Mesodermal cell (in vitro differentiated cells): ENCODE measurements around the gene UPP1.

Source experiments
- H3K27ac ChIP-seq: 2 replicates; pipeline ENCODE4 v1.7.0; 2013; ENCODE audit warnings: mild to moderate bottlenecking, low read depth, low read length, moderate library complexity; ENCODE audit not compliant: severe bottlenecking
- H3K36me3 ChIP-seq: 2 replicates; pipeline ENCODE4 v1.7.1; 2013; ENCODE audit warnings: mild to moderate bottlenecking, low read length, moderate library complexity; ENCODE audit not compliant: control insufficient read depth, insufficient read depth
- H3K4me1 ChIP-seq: one replicate; pipeline ENCODE4 v1.7.1; 2013; ENCODE audit warnings: mild to moderate bottlenecking, low read length; ENCODE audit not compliant: insufficient read depth, control insufficient read depth, poor library complexity, severe bottlenecking
- H3K4me3 ChIP-seq: 2 replicates; pipeline ENCODE4 v1.7.0; 2013; ENCODE audit warnings: low read length, control low read depth, mild to moderate bottlenecking; ENCODE audit not compliant: insufficient read depth, poor library complexity, severe bottlenecking; ENCODE audit errors: extremely low read depth
- H3K9me3 ChIP-seq: 2 replicates; pipeline ENCODE4 v1.7.1; 2013; ENCODE audit warnings: mild to moderate bottlenecking, low read length, moderate library complexity; ENCODE audit not compliant: control insufficient read depth
- WGBS, 2 experiments: methylation state at CpG; one replicate each; pipeline ENCODE4 v1.1.5; 2013; ENCODE audit warnings: missing lambda C conversion rate in 2 of 2; ENCODE audit not compliant: insufficient coverage in 2 of 2; 5-methylcytosine and 5-hydroxymethylcytosine counted together

The UPP1 gene

DNA sequence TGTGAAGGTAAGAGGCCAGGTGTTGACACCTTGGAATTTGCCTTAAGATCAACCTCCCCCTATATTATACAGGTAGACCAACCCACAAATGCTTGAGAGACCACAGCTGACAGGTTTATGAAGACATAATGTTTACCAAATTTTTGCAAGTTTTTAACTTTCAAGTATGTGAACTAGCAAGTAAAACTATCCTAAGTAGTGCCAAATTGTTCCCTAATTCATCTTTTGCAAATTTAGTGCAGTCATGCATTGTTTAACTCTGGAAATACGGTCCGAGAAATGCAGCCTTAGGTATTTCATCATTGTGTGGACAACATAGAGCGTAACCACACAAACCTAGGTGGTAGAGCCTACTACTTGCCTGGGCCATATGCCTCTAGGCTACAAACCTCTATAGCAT lies 10.7 kb downstream of the UPP1 start:
- Histone ChIP-seq H3K36me3 (peaks cover 94% of the 10 kb centered on the region), H3K9me3 (no peaks in the 10 kb centered on the region), H3K27ac (no peak overlapping the region), H3K4me3 (no peak overlapping the region), H3K4me1 (peaks cover 7% of the 10 kb centered on the region)
- 94 to 95% methylated on average over 3 of the region's 3 CpGs for WGBS, 2 experiments

DNA sequence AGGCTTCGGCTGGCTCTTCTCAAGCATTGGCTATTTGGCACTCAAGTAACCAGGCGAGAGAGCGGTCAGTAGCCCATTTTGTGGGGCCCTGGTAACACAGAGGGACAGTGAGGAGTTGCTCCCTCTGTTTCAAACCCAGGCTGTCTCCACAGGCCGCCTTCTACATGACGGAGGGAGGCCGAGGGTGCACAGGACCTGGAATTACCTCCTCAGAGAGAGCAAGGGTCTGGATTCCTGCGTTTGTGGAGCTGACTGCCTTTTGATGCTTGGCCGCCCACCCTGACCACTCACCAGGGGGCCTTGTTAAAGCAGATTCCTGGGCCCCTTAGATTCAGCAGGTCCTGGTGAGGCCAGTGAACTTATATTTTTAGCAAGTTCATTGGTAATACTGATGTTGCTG lies 12.3 kb downstream of the UPP1 start:
- Histone ChIP-seq H3K36me3 (peaks cover 94% of the 10 kb centered on the region), H3K4me1 (no peaks in the 10 kb centered on the region), H3K9me3 (no peaks in the 10 kb centered on the region), H3K27ac (no peak overlapping the region), H3K4me3 (no peak overlapping the region)
- 96% methylated on average over 6 to 8 of the region's 8 CpGs for WGBS, 2 experiments

DNA sequence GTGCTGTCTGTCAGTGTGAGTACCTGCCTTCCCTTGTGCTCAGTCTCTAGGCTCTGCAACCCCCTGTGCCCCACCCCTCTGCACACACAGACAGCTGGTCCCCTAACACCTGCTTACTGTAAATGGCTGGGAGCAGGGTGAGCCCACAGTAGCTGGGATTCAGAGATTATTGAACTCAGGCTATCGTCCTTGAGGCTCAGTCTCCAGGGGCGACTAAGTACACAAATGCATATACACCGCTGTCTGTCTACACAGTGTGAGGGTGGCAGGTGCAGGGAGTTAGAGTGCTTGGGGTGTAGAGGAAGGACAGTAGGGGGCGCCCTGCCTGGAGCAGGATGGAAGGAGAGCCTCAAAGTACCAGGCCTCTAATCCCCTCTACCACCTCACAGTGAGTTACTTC lies 12.9 kb downstream of the UPP1 start:
- H3K9me3 ChIP-seq: no peaks in the 10 kb centered on the region
- H3K4me1 ChIP-seq: no peaks in the 10 kb centered on the region
- WGBS, 2 experiments: 100% methylated on average over 3 of the region's 4 CpGs; no CpG with 5 or more reads in 1 of the 2 experiments
- no peak overlapping the region for H3K4me3 ChIP-seq
- H3K27ac ChIP-seq: no peak overlapping the region
- peaks cover 94% of the 10 kb centered on the region for H3K36me3 ChIP-seq

GRCh38 chr7:48102530-48102929 lies 13.5 kb downstream of the UPP1 start:
- Histone ChIP-seq H3K9me3 (no peaks in the 10 kb centered on the region), H3K4me3 (no peak overlapping the region), H3K27ac (no peak overlapping the region), H3K4me1 (no peaks in the 10 kb centered on the region), H3K36me3 (peaks cover 94% of the 10 kb centered on the region)
- 98 to 100% methylated on average over 2 to 4 of the region's 4 CpGs for WGBS, 2 experiments

GRCh38 chr7:48105045-48105444 lies 16.0 kb downstream of the UPP1 start:
- no peak overlapping the region for H3K4me3 ChIP-seq
- H3K36me3 ChIP-seq: peaks cover 85% of the 10 kb centered on the region
- no peaks in the 10 kb centered on the region for H3K4me1 ChIP-seq
- no peak overlapping the region for H3K27ac ChIP-seq
- H3K9me3 ChIP-seq: no peaks in the 10 kb centered on the region
- 90 to 98% methylated on average over 4 to 5 of the region's 5 CpGs for WGBS, 2 experiments

- Histone ChIP-seq H3K4me3 (no peak overlapping the region), H3K27ac (no peak overlapping the region), H3K9me3 (no peaks in the 10 kb centered on the region), H3K4me1 (peaks cover 2% of the 10 kb centered on the region), H3K36me3 (peaks cover 70% of the 10 kb centered on the region)
- WGBS, 2 experiments: 94 to 97% methylated on average over 29 of the region's 29 CpGs
These were observed 18.0 kb downstream of the UPP1 start for GRCh38 chr7:48106906-48107659.

DNA sequence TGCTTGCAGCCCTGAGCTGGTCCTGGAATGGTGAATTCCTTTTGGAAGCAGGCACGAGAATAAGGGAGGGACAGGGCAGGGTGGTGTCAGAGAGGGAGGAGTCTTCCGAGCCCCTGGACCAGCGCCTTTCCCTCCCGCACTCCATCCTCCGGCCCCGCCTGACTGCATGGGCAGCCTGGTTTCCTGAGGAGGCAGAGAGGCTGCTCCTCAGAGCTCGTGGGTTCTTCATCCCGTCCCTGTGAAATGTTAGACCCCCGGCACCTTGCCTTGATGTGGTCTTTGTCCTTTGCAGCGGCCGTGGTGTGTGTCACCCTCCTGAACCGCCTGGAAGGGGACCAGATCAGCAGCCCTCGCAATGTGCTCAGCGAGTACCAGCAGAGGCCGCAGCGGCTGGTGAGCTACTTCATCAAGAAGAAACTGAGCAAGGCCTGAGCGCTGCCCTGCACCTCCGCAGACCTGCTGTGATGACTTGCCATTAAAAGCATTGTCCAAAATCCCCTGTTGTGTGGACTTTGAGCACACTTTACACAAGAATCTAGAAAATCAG lies 18.9 kb downstream of the UPP1 start:
- H3K36me3 ChIP-seq: peaks cover 61% of the 10 kb centered on the region
- H3K4me1 ChIP-seq: peaks cover 2% of the 10 kb centered on the region
- WGBS, 2 experiments: 94 to 96% methylated on average over 18 of the region's 18 CpGs
- H3K27ac ChIP-seq: no peak overlapping the region
- no peaks in the 10 kb centered on the region for H3K9me3 ChIP-seq
- H3K4me3 ChIP-seq: no peak overlapping the region

DNA sequence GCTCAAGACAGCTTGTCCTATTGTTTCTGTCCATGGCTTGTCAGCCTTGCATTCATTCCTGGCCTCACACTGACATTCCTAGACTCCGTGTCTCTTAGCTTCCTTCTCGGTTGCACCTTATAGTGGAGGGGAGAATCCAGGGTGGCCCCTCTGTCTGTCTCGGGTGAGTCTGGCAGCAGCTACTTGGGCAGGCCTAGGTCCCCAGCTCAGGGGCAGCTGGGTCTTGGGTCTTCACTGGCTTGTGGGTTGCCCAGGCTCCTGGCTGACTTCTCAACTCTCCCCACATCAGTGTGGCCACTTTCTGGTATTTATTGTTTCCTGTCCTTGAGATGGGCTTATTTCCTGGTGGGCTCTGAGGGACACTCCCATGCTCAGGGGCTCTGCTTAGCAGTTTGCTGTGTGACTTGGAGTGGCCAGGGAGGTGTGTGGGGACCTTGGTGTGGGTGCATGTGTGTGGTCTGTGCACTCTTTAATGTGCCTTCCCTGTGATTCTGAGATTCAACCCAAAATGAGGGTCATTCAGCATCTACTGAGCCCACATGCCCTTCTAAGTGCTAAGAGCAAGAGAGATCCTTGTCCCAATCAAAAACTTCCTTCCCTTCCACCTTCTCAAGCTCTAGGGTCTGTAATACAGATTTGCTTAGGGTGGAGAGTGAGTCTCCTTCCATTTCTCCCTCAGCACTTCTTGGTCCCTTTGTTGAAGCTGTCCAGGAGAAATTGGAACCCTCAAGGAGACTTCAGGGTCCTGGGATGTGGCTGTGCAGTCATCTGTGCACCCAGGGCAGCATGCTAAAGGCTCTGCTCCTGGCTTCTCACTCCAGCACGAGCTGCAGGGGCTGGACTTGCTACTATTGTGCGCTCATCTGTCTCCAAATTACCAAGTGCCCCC lies 20.1 kb downstream of the UPP1 start:
- H3K36me3 ChIP-seq: peaks cover 49% of the 10 kb centered on the region

DNA sequence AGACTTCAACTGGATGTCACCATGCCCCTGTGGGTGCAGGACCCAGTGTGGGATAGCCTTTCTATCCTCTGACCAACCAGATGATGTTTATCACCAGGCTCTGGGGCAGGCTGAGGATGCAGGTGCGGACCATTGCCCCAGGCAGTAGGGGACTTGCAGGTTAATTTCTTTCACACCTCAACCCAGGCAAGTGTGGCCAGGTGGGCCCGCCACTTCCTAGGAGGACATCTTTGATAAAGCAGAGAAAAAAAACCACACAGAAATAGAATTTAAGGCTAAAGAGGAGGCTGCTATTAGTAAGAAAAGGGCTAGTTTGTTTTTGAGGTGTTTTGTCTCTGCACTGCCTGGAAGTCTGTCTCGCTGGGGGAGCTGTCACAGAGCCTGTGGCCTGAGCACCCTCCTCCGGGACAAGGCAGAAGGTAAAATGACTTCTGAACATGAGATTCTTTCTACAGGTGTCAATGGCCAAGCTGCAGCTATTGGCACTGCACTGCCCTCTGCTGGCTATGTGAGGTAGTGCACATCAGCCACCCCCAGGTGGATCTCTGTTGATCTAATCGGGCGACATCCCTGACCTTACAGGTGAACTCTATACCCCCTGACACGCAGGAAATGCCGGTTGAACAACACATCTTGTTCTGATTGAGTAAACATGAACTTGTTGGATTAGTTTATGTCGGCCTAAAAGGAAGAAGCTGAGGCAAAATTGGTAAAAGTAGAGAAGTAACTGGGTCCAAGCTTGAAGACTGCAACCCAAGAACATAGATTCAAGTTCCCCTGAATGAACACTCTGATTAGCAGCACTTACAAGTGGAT lies 21.0 kb downstream of the UPP1 start:
- WGBS, 2 experiments: 9 to 12% methylated on average over 4 of the region's 9 CpGs
- Histone ChIP-seq H3K4me3 (no peak overlapping the region), H3K4me1 (peaks cover 2% of the 10 kb centered on the region), H3K36me3 (peaks cover 40% of the 10 kb centered on the region), H3K27ac (no peak overlapping the region), H3K9me3 (no peaks in the 10 kb centered on the region)

More for the DNA sequence above, 20.1 kb downstream of the UPP1 start:
- H3K9me3 ChIP-seq: no peaks in the 10 kb centered on the region
- WGBS, 2 experiments: 84 to 96% methylated on average over 3 to 5 of the region's 5 CpGs
- H3K4me1 ChIP-seq: peaks cover 2% of the 10 kb centered on the region
- no peak overlapping the region for H3K4me3 ChIP-seq
- no peak overlapping the region for H3K27ac ChIP-seq

- H3K27ac ChIP-seq: no peak overlapping the region
- H3K4me3 ChIP-seq: no peak overlapping the region
- H3K4me1 ChIP-seq: peaks cover 2% of the 10 kb centered on the region
- WGBS, 2 experiments: 100% methylated on average over 2 of the region's 4 CpGs; no CpG with 5 or more reads in 1 of the 2 experiments
- H3K9me3 ChIP-seq: no peaks in the 10 kb centered on the region
- H3K36me3 ChIP-seq: peaks cover 32% of the 10 kb centered on the region
These were observed 21.8 kb downstream of the UPP1 start for GRCh38 chr7:48110868-48111267.
